OCI-LY1 (cell line): ENCODE measurements around the gene CST4.
"Not testable (repeated sequence)": the region's sequence is repeated elsewhere in the genome, so short reads cannot be mapped to it uniquely, and the experiment has no call there.

ENCODE experiments used
- CTCF ChIP-seq: fragments of 200-600 bp; sonication (generic), shearing (Covaris generic); IDR thresholded peaks from 2 replicates; pipeline ENCODE4 v1.5.1; 2017; ENCODE audit warnings: mild to moderate bottlenecking, antibody characterized with exemption, low read length, moderate library complexity, mixed read lengths
- EZH2 ChIP-seq: fragments of 200-600 bp; sonication (generic), shearing (Covaris generic); IDR thresholded peaks from 2 replicates; pipeline ENCODE4 v1.8.0; 2017; ENCODE audit warnings: borderline replicate concordance, mixed run types, mild to moderate bottlenecking, antibody characterized with exemption, low read length, moderate library complexity, mixed read lengths

- TF ChIP-seq CTCF, EZH2: not testable (repeated sequence)
These were observed 30.5 kb upstream of the CST4 start for GRCh38 chr20:23719351-23719750.
